Measurements from ENCODE around the gene POM121L12. TPM values are rescaled to one million over a fixed set of nuclear protein-coding genes. Genes with fewer than 3 reads are reported as not detected.

POM121L12 gene
- not detected in 2 replicates for total RNA-seq
- polyA plus RNA-seq (2012) = not detected

- no peak for DNase-seq (ENCODE audit: low read depth)
Measured at GRCh38 chr7:53035499-53036412, at the start of gene POM121L12. Gene POM121L12, plus strand, starts transcription at chr7:53035633. Its CDS starts 39 bp downstream, at chr7:53035672.

GRCh38 chr7:52992001-52992400 is 43.4 kb upstream of the POM121L12 start:
- DNase-seq (ENCODE audit: low read depth) = no peak

- DNase-seq (ENCODE audit: low read depth) = peak; percentile 22
Measured at GRCh38 chr7:52992479-52993162, 42.8 kb upstream of the POM121L12 start.

GRCh38 chr7:52995676-52996075 is 39.8 kb upstream of the POM121L12 start:
- DNase-seq (ENCODE audit: low read depth) = peak; percentile 71

- no peak for DNase-seq (ENCODE audit: low read depth)
Measured at GRCh38 chr7:53001221-53001620, 34.2 kb upstream of the POM121L12 start.

- DNase-seq (ENCODE audit: low read depth) = no peak
Measured at GRCh38 chr7:53002389-53002788, 33.0 kb upstream of the POM121L12 start.

GRCh38 chr7:53003653-53004445 is 31.6 kb upstream of the POM121L12 start:
- DNase-seq (ENCODE audit: low read depth) = no peak

- DNase-seq (ENCODE audit: low read depth) = no peak
Measured at GRCh38 chr7:53013925-53014324, 21.5 kb upstream of the POM121L12 start.

GRCh38 chr7:53015463-53015862 is 20.0 kb upstream of the POM121L12 start:
- DNase-seq (ENCODE audit: low read depth) = no peak

- DNase-seq (ENCODE audit: low read depth) = no peak
Measured at GRCh38 chr7:53022893-53023292, 12.5 kb upstream of the POM121L12 start.

GRCh38 chr7:53048638-53049037 is 13.2 kb downstream of the POM121L12 start:
- no peak for DNase-seq (ENCODE audit: low read depth)

- no peak for DNase-seq (ENCODE audit: low read depth)
Measured at GRCh38 chr7:53050433-53050832, 15.0 kb downstream of the POM121L12 start.

GRCh38 chr7:53059591-53059990 is 24.2 kb downstream of the POM121L12 start:
- no peak for DNase-seq (ENCODE audit: low read depth)

- no peak for DNase-seq (ENCODE audit: low read depth)
Measured at GRCh38 chr7:53060066-53060465, 24.6 kb downstream of the POM121L12 start.

GRCh38 chr7:53062796-53063195 is 27.4 kb downstream of the POM121L12 start:
- no peak for DNase-seq (ENCODE audit: low read depth)

GRCh38 chr7:53068673-53069072 is 33.2 kb downstream of the POM121L12 start:
- no peak for DNase-seq (ENCODE audit: low read depth)

GRCh38 chr7:53070883-53071282 is 35.5 kb downstream of the POM121L12 start:
- DNase-seq (ENCODE audit: low read depth) = no peak

Measured in myocyte (in vitro differentiated cells).